ENCODE data around the gene CES4A. TPM values are rescaled to one million over a fixed set of nuclear protein-coding genes. Genes with fewer than 3 reads are reported as not detected.

Gene CES4A
- total and polyA plus RNA-seq, 2 of the 13 experiments (the other 11 are each of a cell fraction or from before 2014, with no cell fraction given): 0.09 to 0.17 TPM

GRCh38 chr16:67030221-67030962, 42.0 kb downstream of the CES4A start (continued):
- 0 out of 2 replicates have a peak, but pooled peaks have one; percentile 20 for TF ChIP-seq ARID5B (CRISPR knock-in tag; IDR thresholded peaks at IDR 0.05)
- TF ChIP-seq ZNF460 (CRISPR knock-in tag; IDR thresholded peaks at IDR 0.05; ENCODE audit: borderline replicate concordance): peak; percentile 70; the same call in 1 of the 2 replicates
- peak; percentile 18 for TF ChIP-seq TEAD3 (CRISPR knock-in tag; optimal IDR thresholded peaks at IDR 0.05; ENCODE audit: borderline replicate concordance)
- no peak for TF ChIP-seq ZNF564 (CRISPR knock-in tag; IDR thresholded peaks at IDR 0.05)
- TF ChIP-seq ARHGAP35 (CRISPR knock-in tag; IDR thresholded peaks at IDR 0.05; ENCODE audit: borderline replicate concordance): no peak
- TF ChIP-seq TBX3 (IDR thresholded peaks at IDR 0.05; ENCODE audit: borderline replicate concordance): no peak
- TF ChIP-seq BATF2 (CRISPR knock-in tag; IDR thresholded peaks at IDR 0.05): no peak
- no peak for TF ChIP-seq KLF12 (CRISPR knock-in tag; IDR thresholded peaks at IDR 0.05; ENCODE audit: borderline replicate concordance)
- TF ChIP-seq HDAC2 (CRISPR knock-in tag; IDR thresholded peaks at IDR 0.05): 0 out of 2 replicates have a peak, but pooled peaks have one; percentile 15
- TF ChIP-seq ZBTB37 (CRISPR knock-in tag; IDR thresholded peaks at IDR 0.05): no peak
- peak; percentile 48; the same call in 1 of the 2 replicates for TF ChIP-seq NR2F6 (IDR thresholded peaks at IDR 0.05)
- TF ChIP-seq NR2F6 (CRISPR knock-in tag; IDR thresholded peaks at IDR 0.05): peak; percentile 51; the same call in 1 of the 2 replicates
- peak; percentile 75 for TF ChIP-seq RXRA (CRISPR knock-in tag; IDR thresholded peaks at IDR 0.05)
- TF ChIP-seq THAP8 (CRISPR knock-in tag; IDR thresholded peaks at IDR 0.05; ENCODE audit: borderline replicate concordance): no peak
- no peak for TF ChIP-seq ZBTB42 (CRISPR knock-in tag; IDR thresholded peaks at IDR 0.05)
- TF ChIP-seq KLF13 (CRISPR knock-in tag; IDR thresholded peaks at IDR 0.05): no peak
- no peak for TF ChIP-seq ZNF589 (CRISPR knock-in tag; conservative IDR thresholded peaks at IDR 0.05)
